GM18907 (cell line): ENCODE results near the gene TAF11L7.
"Not testable (repeated sequence)": the region's sequence is repeated elsewhere in the genome, so short reads cannot be mapped to it uniquely, and the experiment has no call there.

Experiments used
- ATAC-seq: cut with Tn5 transposase; IDR thresholded peaks from one replicate; pipeline ENCODE4 v1.9.1; 2021; ENCODE audit warnings: mild to moderate bottlenecking, moderate library complexity; ENCODE audit not compliant: unreplicated experiment

Gene TAF11L7

DNA sequence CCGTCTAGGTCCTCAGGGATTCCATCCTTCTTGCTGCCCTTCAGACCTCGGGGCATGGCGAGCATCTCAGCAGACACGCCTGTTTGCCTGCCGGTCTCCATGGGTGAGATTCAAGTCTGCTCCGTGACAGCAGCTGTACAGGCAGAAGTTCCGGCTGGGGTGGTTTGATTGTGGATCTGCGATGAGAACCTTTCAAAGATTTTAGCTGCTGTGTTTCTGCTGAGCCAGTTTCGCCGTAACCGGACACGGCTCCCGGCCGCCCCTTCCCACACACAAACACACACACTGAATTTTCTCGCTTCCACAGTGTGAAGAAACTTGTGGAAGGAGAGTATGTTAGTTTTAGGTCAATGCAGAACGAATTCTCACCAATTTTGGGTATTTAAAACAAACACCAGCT is at the start of gene TAF11L7:
Gene TAF11L7 (minus strand): TSS at position 101 of the 400 bp plus-strand sequence.
- ATAC-seq = not testable (repeated sequence)

DNA sequence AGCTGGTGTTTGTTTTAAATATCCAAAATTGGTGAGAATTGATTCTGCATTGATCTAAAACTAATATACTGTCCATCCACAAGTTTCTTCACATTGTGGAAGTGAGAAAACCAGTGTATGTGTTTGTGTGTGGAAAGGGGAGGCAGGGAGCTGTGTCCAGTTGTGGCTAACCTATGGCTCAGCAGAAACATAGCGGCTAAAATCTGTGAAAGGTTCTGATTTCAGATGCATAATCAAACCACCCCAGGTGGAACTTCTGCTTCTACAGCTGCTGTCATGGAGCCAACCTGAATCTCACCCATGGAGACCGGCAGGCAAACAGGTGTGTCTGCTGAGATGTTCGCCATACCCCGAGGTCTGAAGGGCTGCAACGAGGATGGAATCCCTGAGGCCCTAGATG is 48.6 kb upstream of the TAF11L7 start, which contains the start of gene TAF11L14:
Gene TAF11L14 (plus strand): TSS at position 301 of the 400 bp plus-strand sequence.
- ATAC-seq = no peak

DNA sequence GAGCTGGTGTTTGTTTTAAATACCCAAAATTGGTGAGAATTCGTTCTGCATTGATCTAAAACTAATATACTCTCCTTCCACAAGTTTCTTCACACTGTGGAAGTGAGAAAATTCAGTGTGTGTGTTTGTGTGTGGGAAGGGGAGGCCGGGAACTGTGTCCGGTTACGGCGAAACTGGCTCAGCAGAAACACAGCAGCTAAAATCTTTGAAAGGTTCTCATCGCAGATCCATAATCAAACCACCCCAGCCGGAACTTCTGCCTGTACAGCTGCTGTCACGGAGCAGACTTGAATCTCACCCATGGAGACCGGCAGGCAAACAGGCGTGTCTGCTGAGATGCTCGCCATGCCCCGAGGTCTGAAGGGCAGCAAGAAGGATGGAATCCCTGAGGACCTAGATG is 46.2 kb upstream of the TAF11L7 start, which contains the start of gene TAF11L13:
Gene TAF11L13 (plus strand): TSS at position 301 of the 400 bp plus-strand sequence.
- not testable (repeated sequence) for ATAC-seq

DNA sequence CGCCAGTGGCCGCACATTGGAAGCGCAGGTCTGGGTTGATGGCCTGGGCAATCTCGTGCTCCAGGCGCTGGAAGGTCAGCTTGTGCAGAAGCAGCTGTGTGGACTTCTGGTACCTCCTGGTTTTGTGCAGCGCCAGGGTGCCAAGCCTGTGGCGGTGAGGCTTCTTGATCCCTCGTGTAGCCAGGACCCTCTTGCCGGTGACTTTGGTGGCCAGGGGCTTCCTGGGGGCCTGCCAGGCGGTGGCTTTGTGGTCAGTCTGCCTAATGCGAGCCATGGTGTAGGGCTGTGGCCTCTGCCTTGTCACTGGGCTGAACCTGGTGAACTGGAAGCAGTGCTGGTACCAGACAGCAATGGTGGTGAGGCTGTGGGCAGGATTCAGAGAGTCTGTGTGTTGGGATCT is 40.1 kb upstream of the TAF11L7 start:
- ATAC-seq = no peak

DNA sequence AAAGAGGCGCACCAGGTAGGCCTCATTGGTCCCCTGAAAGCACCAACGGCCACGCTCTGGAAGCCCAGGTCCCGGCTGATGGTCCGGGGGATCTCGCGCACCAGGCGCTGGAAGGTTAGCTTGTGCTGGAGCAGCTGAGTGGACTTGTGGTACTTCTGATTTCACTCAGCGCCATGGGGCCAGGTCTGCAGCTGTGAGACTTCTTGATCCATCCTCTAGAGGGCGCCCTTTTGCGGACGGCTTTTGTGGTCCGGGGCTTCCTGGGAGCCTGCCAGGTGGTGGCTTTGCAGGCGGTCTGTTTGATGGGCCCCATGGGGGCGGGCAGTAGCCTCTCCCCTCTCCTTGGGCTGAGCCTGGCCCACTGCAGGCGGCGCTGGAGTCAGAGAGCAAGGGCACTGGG is 35.1 kb upstream of the TAF11L7 start:
- no peak for ATAC-seq

DNA sequence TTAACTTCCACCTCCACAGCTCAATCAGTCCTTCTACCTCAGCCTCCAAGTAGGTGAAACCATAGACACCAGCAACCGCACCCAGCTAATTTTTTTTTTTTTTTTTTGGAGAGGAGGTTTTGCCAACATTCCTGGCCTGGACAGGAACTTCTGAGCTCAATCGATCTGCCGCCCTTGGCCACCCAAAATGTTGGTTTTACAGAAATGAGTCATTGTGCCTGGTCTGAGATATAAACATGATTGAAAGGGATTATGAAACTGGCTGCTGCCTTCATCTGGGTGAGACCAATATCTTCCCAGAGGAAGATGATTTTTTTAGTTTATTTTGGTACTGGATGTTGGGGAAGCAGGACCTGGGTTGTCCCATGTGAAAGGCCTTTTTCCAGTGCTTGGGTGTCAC is 33.8 kb upstream of the TAF11L7 start:
- no peak for ATAC-seq

DNA sequence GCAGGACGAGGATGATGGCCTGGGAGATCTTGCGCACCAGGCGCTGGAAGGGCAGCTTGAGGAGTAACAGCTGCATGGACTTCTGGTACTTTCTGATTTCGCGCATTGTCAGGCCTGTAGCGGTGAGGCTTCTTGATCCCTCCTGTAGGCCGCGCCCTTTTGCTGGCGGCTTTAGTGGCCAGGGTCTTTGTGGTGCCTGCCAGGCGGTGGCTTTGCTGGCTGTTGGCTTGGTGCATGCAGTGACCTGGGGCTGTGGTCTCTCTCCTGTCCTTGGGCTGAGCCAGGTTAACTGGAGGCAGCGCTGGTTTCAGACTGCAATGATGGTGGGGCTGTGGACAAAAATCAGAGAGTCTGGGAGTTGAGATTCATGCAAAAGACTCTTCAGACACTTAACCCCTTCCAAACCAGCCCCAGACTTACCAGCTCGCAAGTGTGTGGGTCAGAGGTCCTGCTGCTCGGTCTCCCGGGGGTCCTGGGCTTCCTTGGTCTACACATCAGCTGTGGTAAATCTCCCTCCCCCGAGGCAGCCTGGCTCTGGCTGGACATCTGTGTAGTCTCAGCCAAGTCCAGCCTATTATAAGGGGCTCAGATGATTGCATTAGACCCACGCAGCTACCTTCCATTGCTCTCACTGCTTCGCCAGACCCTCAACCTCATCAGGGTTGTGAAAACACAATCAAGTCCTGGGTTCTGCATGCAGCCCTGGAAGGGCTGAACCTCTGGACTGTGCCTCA is 29.5 kb upstream of the TAF11L7 start:
- ATAC-seq = no peak

DNA sequence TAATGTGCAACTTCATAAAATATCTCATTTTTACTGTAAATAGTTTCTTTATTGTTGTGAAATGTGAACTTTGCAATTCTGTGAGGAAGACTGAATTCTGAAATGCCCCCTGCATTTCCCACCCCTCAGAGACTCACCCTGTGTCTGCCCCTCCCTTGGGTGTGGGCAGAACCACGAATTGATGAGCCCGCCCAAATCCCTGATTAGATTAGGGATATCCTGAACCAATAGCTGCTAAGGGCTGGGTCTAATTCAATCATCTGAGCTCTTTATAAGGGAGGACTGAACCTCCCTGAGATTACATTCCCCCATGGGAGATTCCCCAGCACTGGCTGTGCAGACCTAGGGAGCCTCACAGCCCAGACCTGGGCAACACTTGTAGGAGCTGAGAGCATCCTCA is 24.5 kb upstream of the TAF11L7 start, which contains the start of gene TAF11L12:
Gene TAF11L12 (plus strand): TSS at position 301 of the 400 bp plus-strand sequence.
- ATAC-seq = not testable (repeated sequence)

DNA sequence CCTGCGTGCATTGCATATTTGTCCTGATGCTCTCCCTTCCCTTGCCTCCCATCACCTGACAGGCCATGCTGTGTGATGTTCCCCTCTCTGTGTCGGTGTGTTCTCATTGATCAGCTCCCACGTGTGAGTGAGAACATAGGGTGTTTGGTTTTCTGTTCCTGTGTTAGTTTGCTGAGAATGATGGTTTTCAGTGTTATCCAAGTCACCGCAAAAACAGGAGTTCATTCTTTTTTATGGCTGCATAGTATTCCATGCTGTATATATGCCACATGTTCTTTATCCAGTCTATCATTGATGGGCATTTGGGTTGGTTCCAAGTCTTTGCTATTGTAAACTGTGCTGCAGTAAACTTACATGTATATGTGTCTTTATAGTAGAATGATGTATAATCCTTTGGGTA is 21.9 kb upstream of the TAF11L7 start:
- not testable (repeated sequence) for ATAC-seq

DNA sequence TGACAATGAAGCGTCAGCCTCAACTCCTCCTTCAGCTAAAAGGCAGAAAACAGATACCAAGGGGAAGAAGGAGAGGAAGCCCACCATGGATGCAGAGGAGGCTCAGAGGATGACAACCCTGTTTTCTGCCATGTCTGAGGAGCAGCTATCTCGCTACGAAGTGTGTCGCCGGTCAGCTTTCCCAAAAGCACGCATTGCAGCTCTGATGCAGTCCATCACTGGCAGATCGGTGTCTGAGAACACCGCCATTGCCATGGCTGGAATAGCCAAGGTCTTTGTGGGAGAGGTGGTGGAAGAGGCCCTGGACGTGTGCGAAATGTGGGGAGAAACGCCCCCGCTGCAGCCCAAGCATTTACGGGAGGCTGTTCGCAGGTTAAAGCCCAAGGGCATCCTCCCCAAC is 19.4 kb upstream of the TAF11L7 start:
- no peak for ATAC-seq

DNA sequence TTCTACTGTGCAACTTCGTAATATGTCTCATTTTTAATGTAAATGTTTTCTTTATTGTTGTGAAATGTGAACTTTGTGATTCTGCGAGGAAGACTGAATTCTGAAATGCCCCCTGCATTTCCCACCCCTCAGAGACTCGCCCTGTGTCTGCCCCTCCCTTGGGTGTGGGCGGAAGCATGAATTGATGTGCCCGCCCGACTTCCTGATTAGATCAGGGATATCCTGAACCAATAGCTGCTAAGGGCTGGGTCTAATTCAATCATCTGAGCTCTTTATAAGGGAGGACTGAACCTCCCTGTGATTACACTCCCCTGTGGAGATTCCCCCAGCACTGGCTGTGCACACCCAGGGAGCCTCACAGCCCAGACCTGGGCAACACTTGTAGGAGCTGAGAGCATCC is 18.3 kb upstream of the TAF11L7 start, which contains the start of gene TAF11L11:
Gene TAF11L11 (plus strand): TSS at position 304 of the 400 bp plus-strand sequence.
- ATAC-seq = not testable (repeated sequence)

DNA sequence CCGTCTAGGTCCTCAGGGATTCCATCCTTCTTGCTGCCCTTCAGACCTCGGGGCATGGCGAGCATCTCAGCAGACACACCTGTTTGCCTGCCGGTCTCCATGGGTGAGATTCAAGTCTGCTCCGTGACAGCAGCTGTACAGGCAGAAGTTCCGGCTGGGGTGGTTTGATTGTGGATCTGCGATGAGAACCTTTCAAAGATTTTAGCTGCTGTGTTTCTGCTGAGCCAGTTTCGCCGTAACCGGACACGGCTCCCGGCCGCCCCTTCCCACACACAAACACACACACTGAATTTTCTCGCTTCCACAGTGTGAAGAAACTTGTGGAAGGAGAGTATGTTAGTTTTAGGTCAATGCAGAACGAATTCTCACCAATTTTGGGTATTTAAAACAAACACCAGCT is 12.2 kb upstream of the TAF11L7 start, which contains the start of gene TAF11L10:
Gene TAF11L10 (minus strand): TSS at position 101 of the 400 bp plus-strand sequence.
- ATAC-seq = not testable (repeated sequence)

DNA sequence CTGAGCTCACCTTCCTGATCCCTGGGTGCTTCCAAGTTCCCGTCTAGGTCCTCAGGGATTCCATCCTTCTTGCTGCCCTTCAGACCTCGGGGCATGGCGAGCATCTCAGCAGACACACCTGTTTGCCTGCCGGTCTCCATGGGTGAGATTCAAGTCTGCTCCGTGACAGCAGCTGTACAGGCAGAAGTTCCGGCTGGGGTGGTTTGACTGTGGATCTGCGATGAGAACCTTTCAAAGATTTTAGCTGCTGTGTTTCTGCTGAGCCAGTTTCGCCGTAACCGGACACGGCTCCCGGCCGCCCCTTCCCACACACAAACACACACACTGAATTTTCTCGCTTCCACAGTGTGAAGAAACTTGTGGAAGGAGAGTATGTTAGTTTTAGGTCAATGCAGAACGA is 8.7 kb upstream of the TAF11L7 start, which contains the start of gene TAF11L9:
Gene TAF11L9 (minus strand): TSS at position 140 of the 400 bp plus-strand sequence.
- not testable (repeated sequence) for ATAC-seq

DNA sequence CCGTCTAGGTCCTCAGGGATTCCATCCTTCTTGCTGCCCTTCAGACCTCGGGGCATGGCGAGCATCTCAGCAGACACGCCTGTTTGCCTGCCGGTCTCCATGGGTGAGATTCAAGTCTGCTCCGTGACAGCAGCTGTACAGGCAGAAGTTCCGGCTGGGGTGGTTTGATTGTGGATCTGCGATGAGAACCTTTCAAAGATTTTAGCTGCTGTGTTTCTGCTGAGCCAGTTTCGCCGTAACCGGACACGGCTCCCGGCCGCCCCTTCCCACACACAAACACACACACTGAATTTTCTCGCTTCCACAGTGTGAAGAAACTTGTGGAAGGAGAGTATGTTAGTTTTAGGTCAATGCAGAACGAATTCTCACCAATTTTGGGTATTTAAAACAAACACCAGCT is 5.3 kb upstream of the TAF11L7 start, which contains the start of gene TAF11L8:
Gene TAF11L8 (minus strand): TSS at position 101 of the 400 bp plus-strand sequence.
- ATAC-seq = not testable (repeated sequence)
